GM19099 (cell line): ENCODE measurements around the gene DIP2A.

ENCODE experiments used
- POLR2A ChIP-seq: IDR thresholded peaks from 3 replicates; pipeline ENCODE4 v1.6.1; 2011; ENCODE audit warnings: low read depth; ENCODE audit not compliant: insufficient read length; ENCODE audit errors: extremely low read depth

DIP2A gene

GRCh38 chr21:46610018-46610701 lies 151.5 kb downstream of the DIP2A start:
- no peak for TF ChIP-seq POLR2A

- TF ChIP-seq POLR2A: no peak
Observed at GRCh38 chr21:46613391-46613790, 154.7 kb downstream of the DIP2A start.

GRCh38 chr21:46616050-46616449 lies 157.4 kb downstream of the DIP2A start:
- TF ChIP-seq POLR2A: no peak

DNA sequence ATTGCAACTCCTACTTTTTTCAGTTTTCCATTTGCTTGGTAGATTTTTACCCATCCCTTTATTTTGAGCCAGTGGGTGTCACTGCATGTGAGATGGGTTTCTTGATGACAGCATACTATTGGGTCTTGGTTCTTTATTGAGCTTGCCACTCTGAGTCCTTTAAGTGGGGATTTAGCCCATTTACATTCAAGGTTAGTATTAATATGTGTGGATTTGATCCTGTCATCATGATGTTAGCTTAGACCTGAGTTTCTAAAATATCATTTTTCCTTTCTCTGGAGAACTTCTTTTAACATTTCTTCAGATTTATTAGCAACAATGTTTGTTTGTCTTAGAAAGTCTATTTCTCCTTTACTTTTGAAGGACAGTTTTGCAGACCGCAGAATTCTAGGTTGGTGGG lies 158.0 kb downstream of the DIP2A start:
- no peak for TF ChIP-seq POLR2A

- TF ChIP-seq POLR2A: no peak
Observed at GRCh38 chr21:46617267-46618051, 158.8 kb downstream of the DIP2A start.

- TF ChIP-seq POLR2A: no peak
Observed at GRCh38 chr21:46618738-46619379, 160.2 kb downstream of the DIP2A start.
